GM23338 (cell line): ENCODE results near the gene TEDC2.

Experiments
- EZH2 ChIP-seq: fragments of 200-600 bp; sonication (generic); IDR thresholded peaks from one replicate; pipeline ENCODE4 v1.8.0; 2017; ENCODE audit warnings: antibody characterized with exemption, mild to moderate bottlenecking, low read depth; ENCODE audit not compliant: unreplicated experiment
- EZH2phosphoT487 ChIP-seq: fragments of 200-600 bp; sonication (generic); IDR thresholded peaks from one replicate; pipeline ENCODE4 v1.8.1; 2018; ENCODE audit warnings: antibody characterized with exemption; ENCODE audit not compliant: unreplicated experiment
- JUNB ChIP-seq: IDR thresholded peaks from one replicate; pipeline ENCODE4 v1.6.1; 2016; ENCODE audit warnings: antibody characterized with exemption; ENCODE audit not compliant: unreplicated experiment
- NANOG ChIP-seq: IDR thresholded peaks from 2 replicates; pipeline ENCODE4 v1.6.1; 2016; ENCODE audit warnings: antibody characterized with exemption, borderline replicate concordance
- POLR2AphosphoS5 ChIP-seq: IDR thresholded peaks from 2 replicates; pipeline ENCODE4 v1.6.1; 2016; ENCODE audit warnings: antibody characterized with exemption, low read depth
- ZNF114 ChIP-seq: fragments of 250-450 bp; sonication (Bioruptor Pico); IDR thresholded peaks from 2 replicates; pipeline ENCODE4 v1.5.0; 2020; ENCODE audit warnings: mild to moderate bottlenecking, moderate library complexity
- ZNF331 ChIP-seq: fragments of 250-450 bp; sonication (Bioruptor Pico); IDR thresholded peaks from 2 replicates; pipeline ENCODE4 v1.5.0; 2020; ENCODE audit warnings: low read depth, mild to moderate bottlenecking, moderate library complexity
- TF ChIP-seq, protein P1 (sequence below), 2 experiments: fragments of 200-600 bp in 1 of 2; sonication (generic) in 1 of 2; conservative IDR thresholded peaks; 2 replicates each; pipeline versions ENCODE4 v1.5.1 to v1.6.1; 2016 to 2017; ENCODE audit warnings: antibody characterized with exemption in 2 of 2, low read depth in 2 of 2, mild to moderate bottlenecking in 2 of 2, moderate library complexity in 1 of 2
- TF ChIP-seq, protein P2 (sequence below): IDR thresholded peaks from one replicate; pipeline ENCODE4 v1.6.1; 2018; ENCODE audit warnings: antibody characterized with exemption; ENCODE audit not compliant: unreplicated experiment

DNA sequence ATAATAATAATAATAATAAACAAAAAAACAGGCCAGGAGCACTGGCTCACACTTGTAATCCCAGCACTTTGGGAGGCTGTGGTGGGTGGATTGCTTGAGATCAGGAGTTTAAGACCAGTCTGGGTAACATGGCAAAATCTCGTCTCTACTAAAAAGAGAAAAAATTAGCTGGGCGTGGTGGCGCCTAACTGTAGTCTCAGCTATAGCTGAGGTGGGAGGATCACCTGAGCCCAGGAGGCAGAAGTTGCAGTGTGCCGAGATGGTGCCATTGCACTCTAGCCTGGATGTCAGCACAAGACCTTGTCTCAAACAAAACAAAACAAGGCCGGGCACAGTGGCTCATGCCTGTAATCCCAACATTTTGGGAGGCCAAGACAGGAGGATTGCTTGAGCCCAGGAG lies 35.1 kb downstream of the TEDC2 start:
- TF ChIP-seq, protein P1, sequence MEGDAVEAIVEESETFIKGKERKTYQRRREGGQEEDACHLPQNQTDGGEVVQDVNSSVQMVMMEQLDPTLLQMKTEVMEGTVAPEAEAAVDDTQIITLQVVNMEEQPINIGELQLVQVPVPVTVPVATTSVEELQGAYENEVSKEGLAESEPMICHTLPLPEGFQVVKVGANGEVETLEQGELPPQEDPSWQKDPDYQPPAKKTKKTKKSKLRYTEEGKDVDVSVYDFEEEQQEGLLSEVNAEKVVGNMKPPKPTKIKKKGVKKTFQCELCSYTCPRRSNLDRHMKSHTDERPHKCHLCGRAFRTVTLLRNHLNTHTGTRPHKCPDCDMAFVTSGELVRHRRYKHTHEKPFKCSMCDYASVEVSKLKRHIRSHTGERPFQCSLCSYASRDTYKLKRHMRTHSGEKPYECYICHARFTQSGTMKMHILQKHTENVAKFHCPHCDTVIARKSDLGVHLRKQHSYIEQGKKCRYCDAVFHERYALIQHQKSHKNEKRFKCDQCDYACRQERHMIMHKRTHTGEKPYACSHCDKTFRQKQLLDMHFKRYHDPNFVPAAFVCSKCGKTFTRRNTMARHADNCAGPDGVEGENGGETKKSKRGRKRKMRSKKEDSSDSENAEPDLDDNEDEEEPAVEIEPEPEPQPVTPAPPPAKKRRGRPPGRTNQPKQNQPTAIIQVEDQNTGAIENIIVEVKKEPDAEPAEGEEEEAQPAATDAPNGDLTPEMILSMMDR (conservative IDR thresholded peaks at IDR 0.05; ENCODE audit: low read depth in 2 of 2), result no peak
- no peak for TF ChIP-seq EZH2
- no peak for TF ChIP-seq POLR2AphosphoS5
- TF ChIP-seq ZNF331, result no peak
- TF ChIP-seq JUNB, result no peak
- TF ChIP-seq, protein P2, sequence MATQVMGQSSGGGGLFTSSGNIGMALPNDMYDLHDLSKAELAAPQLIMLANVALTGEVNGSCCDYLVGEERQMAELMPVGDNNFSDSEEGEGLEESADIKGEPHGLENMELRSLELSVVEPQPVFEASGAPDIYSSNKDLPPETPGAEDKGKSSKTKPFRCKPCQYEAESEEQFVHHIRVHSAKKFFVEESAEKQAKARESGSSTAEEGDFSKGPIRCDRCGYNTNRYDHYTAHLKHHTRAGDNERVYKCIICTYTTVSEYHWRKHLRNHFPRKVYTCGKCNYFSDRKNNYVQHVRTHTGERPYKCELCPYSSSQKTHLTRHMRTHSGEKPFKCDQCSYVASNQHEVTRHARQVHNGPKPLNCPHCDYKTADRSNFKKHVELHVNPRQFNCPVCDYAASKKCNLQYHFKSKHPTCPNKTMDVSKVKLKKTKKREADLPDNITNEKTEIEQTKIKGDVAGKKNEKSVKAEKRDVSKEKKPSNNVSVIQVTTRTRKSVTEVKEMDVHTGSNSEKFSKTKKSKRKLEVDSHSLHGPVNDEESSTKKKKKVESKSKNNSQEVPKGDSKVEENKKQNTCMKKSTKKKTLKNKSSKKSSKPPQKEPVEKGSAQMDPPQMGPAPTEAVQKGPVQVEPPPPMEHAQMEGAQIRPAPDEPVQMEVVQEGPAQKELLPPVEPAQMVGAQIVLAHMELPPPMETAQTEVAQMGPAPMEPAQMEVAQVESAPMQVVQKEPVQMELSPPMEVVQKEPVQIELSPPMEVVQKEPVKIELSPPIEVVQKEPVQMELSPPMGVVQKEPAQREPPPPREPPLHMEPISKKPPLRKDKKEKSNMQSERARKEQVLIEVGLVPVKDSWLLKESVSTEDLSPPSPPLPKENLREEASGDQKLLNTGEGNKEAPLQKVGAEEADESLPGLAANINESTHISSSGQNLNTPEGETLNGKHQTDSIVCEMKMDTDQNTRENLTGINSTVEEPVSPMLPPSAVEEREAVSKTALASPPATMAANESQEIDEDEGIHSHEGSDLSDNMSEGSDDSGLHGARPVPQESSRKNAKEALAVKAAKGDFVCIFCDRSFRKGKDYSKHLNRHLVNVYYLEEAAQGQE, result no peak
- TF ChIP-seq EZH2phosphoT487, result no peak
- TF ChIP-seq NANOG, result no peak
- no peak for TF ChIP-seq ZNF114
